ENCODE measurements around the gene LRP1B. TPM values are rescaled to one million over a fixed set of nuclear protein-coding genes. Genes with fewer than 3 reads are reported as not detected.

Gene LRP1B
- total RNA-seq, 4 donors from 2014 or later, result 3.6 to 10.1 (median 6.1) TPM

GRCh38 chr2:141301551-141301950 is 829.3 kb downstream of the LRP1B start:
- no peak for ATAC-seq (ENCODE audit: low FRiP score)
- TF ChIP-seq CTCF (IDR thresholded peaks at IDR 0.05), result no peak

DNA sequence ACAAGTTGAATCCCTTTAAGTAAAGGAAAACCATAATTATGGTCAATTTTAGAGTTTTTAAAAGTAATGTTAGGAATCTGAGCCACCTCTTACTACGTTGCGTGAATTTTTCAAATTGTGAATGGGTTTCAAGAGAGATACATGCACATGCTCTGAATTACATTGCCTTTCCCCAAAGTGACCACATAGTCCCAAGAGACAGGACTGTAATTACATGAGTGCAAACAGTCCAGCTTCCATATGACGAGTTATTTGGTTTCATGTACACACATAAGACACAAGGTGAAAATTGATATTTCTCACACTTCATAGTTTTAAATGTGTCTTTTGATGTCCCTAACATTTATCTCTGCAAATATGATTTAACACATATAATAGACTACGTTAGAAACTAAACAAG is 850.8 kb downstream of the LRP1B start:
- TF ChIP-seq CTCF (IDR thresholded peaks at IDR 0.05), result no peak
- ATAC-seq (ENCODE audit: low FRiP score) (no peak), DNase-seq (ENCODE audit: low spot score) (no peak)

More at GRCh38 chr2:141301551-141301950, 829.3 kb downstream of the LRP1B start:
- no peak for DNase-seq (ENCODE audit: low spot score)

GRCh38 chr2:141271346-141271745 is 859.5 kb downstream of the LRP1B start:
- no peak for TF ChIP-seq CTCF (IDR thresholded peaks at IDR 0.05)
- ATAC-seq (ENCODE audit: low FRiP score) (no peak), DNase-seq (ENCODE audit: low spot score) (no peak)

DNA sequence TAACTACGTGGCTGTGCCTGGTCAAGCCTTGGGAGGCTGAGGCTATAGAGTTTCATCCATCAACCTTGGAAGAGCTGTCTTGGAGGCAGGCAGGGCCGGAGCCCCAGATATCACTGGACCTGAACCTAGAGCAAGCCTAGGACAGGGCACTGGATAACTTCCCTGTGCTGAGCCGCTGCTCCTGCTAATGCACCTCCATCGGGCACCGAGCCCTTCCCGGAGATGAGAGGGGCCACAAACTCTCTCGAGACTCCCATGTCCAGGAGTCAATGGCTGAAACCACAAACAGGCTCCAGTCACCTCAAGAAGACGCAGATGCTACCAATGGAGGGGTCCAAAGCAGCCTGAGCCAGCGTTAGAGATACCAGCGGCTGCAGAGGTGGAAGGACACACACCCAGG is 866.0 kb downstream of the LRP1B start:
- DNase-seq (ENCODE audit: low spot score), result no peak
- no peak for TF ChIP-seq CTCF (IDR thresholded peaks at IDR 0.05)
- no peak for ATAC-seq (ENCODE audit: low FRiP score)

- no peak for DNase-seq (ENCODE audit: low spot score)
- ATAC-seq (ENCODE audit: low FRiP score), result no peak
- no peak for TF ChIP-seq CTCF (IDR thresholded peaks at IDR 0.05)
Measured at GRCh38 chr2:141260911-141261310, 869.9 kb downstream of the LRP1B start.

- no peak for TF ChIP-seq CTCF (IDR thresholded peaks at IDR 0.05)
- ATAC-seq (ENCODE audit: low FRiP score), result no peak
Measured at GRCh38 chr2:141259683-141260082, 871.1 kb downstream of the LRP1B start.

GRCh38 chr2:141242008-141242407 is 888.8 kb downstream of the LRP1B start:
- DNase-seq (ENCODE audit: low spot score), result no peak
- no peak for TF ChIP-seq CTCF (IDR thresholded peaks at IDR 0.05)
- ATAC-seq (ENCODE audit: low FRiP score), result no peak

More at GRCh38 chr2:141259683-141260082, 871.1 kb downstream of the LRP1B start:
- DNase-seq (ENCODE audit: low spot score), result no peak

All from omental fat pad (tissue), 4 donors.